ENCODE data around the gene CYP17A1. TPM values are rescaled to one million over a fixed set of nuclear protein-coding genes. Genes with fewer than 3 reads are reported as not detected.

CYP17A1 gene
- total RNA-seq, 1 donor from 2014 or later, result not detected

DNA sequence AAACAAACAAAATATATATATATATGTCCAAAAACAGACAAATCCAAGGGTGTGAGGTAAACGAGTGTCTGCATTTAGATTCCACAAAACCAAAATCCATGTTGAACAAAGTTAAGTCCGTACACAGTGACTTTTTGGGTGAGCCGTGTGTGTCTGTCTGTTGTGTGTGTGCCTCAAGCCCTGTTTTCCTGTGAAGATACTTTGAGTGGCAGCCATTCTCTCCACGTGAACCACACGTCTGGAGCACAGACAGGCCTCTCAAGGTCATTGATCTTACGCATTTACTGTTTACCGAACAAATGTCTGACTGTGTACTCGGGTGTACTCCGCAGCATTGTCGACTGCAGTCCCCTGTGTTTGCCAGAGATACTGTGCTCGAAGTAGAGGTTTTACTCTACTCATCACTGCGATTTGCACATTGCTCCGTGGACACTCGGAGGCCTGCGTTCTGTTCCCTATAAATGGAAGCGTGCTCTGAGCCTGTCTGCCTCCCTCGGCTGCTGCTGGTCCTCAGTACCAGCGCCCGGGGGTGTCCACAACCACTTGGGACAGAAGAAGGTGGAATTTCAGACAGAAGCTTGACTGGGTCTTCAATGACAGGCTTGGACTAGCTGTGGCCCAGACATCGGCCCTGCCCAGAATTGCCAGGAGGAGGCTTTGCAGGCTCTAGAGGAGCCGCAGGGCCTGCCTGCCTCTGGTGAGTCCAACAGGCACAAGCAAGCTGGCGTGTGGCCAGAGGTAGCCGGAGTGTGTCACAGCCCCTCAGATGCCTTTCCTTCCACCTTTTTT, 22.1 kb downstream of the CYP17A1 start:
- H3K27me3 ChIP-seq (ENCODE audit: insufficient read depth, low read length), result no peaks in the 10 kb centered on the region
- no peaks in the 10 kb centered on the region for H3K27me3 Mint-ChIP-seq (ENCODE audit: low read depth, unreplicated experiment)
- peaks cover 20% of the 10 kb centered on the region for H3K36me3 ChIP-seq (ENCODE audit: insufficient read depth, low read length)
- peaks cover 33% of the 10 kb centered on the region for H3K4me1 ChIP-seq (ENCODE audit: insufficient read depth, low read length)
- peaks cover 28% of the 10 kb centered on the region for H3K4me1 Mint-ChIP-seq (ENCODE audit: low read depth, unreplicated experiment)
- H2AFZ ChIP-seq (ENCODE audit: low read depth, low read length), result no peak overlapping the region
- peak overlapping the region; percentile 83 for H3K9ac ChIP-seq (ENCODE audit: low read length)
- H3K9me3 Mint-ChIP-seq (ENCODE audit: unreplicated experiment), result no peaks in the 10 kb centered on the region
- H3K27ac Mint-ChIP-seq (ENCODE audit: unreplicated experiment), result peak overlapping the region; percentile 95
- no peaks in the 10 kb centered on the region for H4K20me1 ChIP-seq (ENCODE audit: insufficient read depth, low read length)
- no peaks in the 10 kb centered on the region for H3K79me2 ChIP-seq (ENCODE audit: insufficient read depth, low read length)
- no peak overlapping the region for H3K4me3 ChIP-seq (ENCODE audit: insufficient read depth, low read depth, low read length)
- peaks cover 16% of the 10 kb centered on the region for H3K36me3 Mint-ChIP-seq (ENCODE audit: low read depth, unreplicated experiment)
- peak overlapping the region; percentile 34 for H3K4me3 Mint-ChIP-seq (ENCODE audit: unreplicated experiment)
- peak overlapping the region; percentile 95 for H3K27ac ChIP-seq (ENCODE audit: low read depth, low read length)
- H3K9me3 ChIP-seq (ENCODE audit: insufficient read depth, low read depth, low read length), result no peaks in the 10 kb centered on the region
- DNase-seq (ENCODE audit: low read depth) (peak; percentile 60), FAIRE-seq (no peak)
- peak overlapping the region; percentile 73 for H3K4me2 ChIP-seq (ENCODE audit: low read length)
- TF ChIP-seq CTCF (IDR thresholded peaks at IDR 0.05; ENCODE audit: insufficient read depth, low read depth, low read length), result no peak
- no peak for TF ChIP-seq EZH2 (IDR thresholded peaks at IDR 0.05; ENCODE audit: insufficient read depth, low read length)

DNA sequence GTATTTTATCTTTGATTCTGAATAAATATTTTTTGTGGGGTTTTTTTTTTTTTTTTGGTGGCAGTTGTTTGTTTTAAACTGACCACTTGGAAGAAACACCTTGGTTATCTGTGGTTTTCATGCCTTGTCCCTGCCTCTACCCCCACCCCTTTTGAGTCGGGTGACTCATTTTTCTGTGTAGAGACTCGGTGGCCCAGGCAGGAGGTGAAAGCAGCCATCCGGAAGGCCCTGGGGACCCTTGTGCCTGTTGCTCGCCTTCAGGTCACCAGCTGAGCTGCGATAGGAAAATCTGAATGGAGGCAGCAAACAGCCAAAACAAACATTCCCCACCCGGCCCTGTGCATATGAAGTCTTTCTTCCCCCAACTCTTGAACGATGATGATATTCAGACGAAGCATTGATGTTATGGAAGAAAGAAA, 22.8 kb downstream of the CYP17A1 start:
- no peaks in the 10 kb centered on the region for H3K27me3 Mint-ChIP-seq (ENCODE audit: low read depth, unreplicated experiment)
- H3K4me1 ChIP-seq (ENCODE audit: insufficient read depth, low read length), result peaks cover 33% of the 10 kb centered on the region
- H3K36me3 Mint-ChIP-seq (ENCODE audit: low read depth, unreplicated experiment), result peaks cover 20% of the 10 kb centered on the region
- no peaks in the 10 kb centered on the region for H3K79me2 ChIP-seq (ENCODE audit: insufficient read depth, low read length)
- H2AFZ ChIP-seq (ENCODE audit: low read depth, low read length), result no peak overlapping the region
- peak overlapping the region; percentile 95 for H3K27ac ChIP-seq (ENCODE audit: low read depth, low read length)
- H3K9me3 Mint-ChIP-seq (ENCODE audit: unreplicated experiment), result no peaks in the 10 kb centered on the region
- no peak overlapping the region for H3K4me3 ChIP-seq (ENCODE audit: insufficient read depth, low read depth, low read length)
- H3K36me3 ChIP-seq (ENCODE audit: insufficient read depth, low read length), result peaks cover 20% of the 10 kb centered on the region
- no peaks in the 10 kb centered on the region for H3K9me3 ChIP-seq (ENCODE audit: insufficient read depth, low read depth, low read length)
- H3K4me3 Mint-ChIP-seq (ENCODE audit: unreplicated experiment), result no peak overlapping the region
- peak; percentile 66 for DNase-seq (ENCODE audit: low read depth)
- H3K27me3 ChIP-seq (ENCODE audit: insufficient read depth, low read length), result no peaks in the 10 kb centered on the region
- H3K4me1 Mint-ChIP-seq (ENCODE audit: low read depth, unreplicated experiment), result peaks cover 28% of the 10 kb centered on the region
- TF ChIP-seq CTCF (IDR thresholded peaks at IDR 0.05; ENCODE audit: insufficient read depth, low read depth, low read length) (no peak), EZH2 (IDR thresholded peaks at IDR 0.05; ENCODE audit: insufficient read depth, low read length) (no peak)
- peak overlapping the region; percentile 83 for H3K9ac ChIP-seq (ENCODE audit: low read length)
- H3K4me2 ChIP-seq (ENCODE audit: low read length), result peak overlapping the region; percentile 73
- H4K20me1 ChIP-seq (ENCODE audit: insufficient read depth, low read length), result no peaks in the 10 kb centered on the region
- FAIRE-seq, result no peak
- H3K27ac Mint-ChIP-seq (ENCODE audit: unreplicated experiment), result peak overlapping the region; percentile 62
